Retinal pigment epithelial cell (primary cell): ENCODE measurements around the gene JKAMP.

Source experiments
- DNase-seq: peaks from one replicate; pipeline ENCODE4 v3.0.0-alpha.2; 2010; ENCODE audit warnings: low read depth
- H3K4me3 ChIP-seq: 2 replicates; pipeline ENCODE4 v1.5.1; 2011; ENCODE audit warnings: mild to moderate bottlenecking, low read length, control low read depth, moderate library complexity
- TF ChIP-seq, protein P1 (sequence below): conservative IDR thresholded peaks from 2 replicates; pipeline ENCODE4 v1.5.1; 2011; ENCODE audit warnings: low read depth, low read length, control low read depth, inconsistent platforms

Gene JKAMP

DNA sequence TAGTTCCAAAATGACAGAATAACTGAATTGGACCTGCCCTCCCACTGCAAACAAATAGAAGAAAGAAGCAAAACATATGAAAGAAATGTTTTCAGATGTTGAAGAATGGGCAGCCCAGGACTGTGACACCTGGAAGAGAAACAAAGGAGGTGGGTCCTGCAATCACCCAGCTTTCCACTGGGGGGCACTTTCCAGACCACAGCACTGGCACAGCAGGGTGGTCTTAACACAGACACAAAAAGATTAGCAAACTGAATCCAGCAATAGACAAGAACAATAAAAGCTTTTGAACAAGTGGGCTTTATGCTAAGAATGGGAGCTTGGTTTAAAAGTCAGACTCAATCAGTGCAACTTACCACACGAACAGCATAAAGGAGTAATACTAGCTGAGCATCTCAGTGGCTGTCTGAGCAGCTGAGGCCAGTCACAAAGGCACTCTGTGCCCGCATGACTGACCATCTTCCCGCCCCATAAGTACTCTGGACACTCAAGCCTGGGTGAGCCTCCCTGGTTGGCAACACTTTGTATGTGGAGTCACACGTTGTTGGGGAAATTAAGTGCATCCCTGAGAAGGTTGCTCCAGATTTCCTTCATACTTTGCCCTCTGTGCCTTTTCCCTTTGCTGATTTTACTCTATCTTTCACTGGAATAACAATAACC lies 27.7 kb downstream of the JKAMP start:
- TF ChIP-seq, protein P1, sequence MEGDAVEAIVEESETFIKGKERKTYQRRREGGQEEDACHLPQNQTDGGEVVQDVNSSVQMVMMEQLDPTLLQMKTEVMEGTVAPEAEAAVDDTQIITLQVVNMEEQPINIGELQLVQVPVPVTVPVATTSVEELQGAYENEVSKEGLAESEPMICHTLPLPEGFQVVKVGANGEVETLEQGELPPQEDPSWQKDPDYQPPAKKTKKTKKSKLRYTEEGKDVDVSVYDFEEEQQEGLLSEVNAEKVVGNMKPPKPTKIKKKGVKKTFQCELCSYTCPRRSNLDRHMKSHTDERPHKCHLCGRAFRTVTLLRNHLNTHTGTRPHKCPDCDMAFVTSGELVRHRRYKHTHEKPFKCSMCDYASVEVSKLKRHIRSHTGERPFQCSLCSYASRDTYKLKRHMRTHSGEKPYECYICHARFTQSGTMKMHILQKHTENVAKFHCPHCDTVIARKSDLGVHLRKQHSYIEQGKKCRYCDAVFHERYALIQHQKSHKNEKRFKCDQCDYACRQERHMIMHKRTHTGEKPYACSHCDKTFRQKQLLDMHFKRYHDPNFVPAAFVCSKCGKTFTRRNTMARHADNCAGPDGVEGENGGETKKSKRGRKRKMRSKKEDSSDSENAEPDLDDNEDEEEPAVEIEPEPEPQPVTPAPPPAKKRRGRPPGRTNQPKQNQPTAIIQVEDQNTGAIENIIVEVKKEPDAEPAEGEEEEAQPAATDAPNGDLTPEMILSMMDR, result peak; percentile 88
- H3K4me3 ChIP-seq, result no peak overlapping the region
- DNase-seq, result no peak

DNA sequence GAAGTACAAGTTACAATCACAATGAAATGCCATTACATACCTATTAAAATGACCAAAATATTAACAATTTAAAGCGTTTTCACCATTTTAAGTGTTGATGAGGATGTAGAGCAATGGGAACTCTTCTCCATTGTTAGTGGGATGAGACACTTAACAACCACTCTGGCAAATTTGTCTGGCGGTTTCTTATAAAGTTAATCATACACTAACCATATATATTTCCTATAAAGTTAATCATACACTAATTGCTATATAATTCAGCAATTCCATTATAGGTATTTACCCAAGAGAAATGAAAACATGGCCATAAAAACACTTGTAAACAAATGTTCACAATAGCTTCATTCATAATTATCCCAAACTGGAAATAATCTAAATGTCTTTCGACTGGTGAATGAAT lies 35.9 kb downstream of the JKAMP start:
- TF ChIP-seq, protein P1, result no peak
- no peak overlapping the region for H3K4me3 ChIP-seq
- DNase-seq, result no peak

DNA sequence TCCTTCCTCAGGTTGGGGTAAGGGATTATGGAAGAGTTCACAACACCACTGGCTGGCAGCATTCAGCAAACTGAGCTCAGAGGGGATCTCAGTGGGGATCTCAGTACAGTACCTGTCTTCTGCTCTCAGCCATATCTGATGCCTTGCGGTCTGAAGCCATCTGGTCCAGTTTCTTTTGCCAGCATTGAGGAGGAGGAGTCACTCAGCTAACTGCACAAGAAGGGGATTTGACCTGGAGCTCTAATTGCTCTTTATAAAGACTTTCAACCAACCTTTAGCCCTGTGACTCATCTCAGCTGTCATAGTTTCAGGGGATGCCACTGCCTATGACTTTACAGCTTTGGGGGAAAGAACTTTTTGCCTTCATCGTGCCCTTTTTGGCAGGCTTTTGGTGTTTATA lies 44.9 kb downstream of the JKAMP start:
- H3K4me3 ChIP-seq, result no peak overlapping the region
- TF ChIP-seq, protein P1, result no peak
- DNase-seq, result no peak

DNA sequence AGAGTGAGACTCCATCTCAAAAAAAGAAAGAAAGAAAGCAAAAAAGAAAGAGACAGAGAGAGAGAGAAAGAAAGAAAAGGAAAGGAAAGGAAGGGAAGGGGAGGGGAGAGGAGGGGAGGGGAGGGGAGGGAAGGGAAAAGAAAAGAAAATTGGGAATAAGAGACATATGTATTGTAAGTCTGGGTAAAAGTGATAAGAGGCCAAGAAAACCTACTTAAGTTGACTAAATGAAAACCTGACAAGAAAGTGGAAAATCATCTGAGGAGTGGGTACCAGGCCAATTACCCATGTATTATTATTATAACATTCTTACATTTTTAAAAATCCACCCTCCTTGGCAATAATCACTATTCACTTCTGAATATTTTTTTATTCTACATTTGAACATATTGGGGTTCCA lies 46.0 kb downstream of the JKAMP start:
- TF ChIP-seq, protein P1, result no peak
- H3K4me3 ChIP-seq, result no peak overlapping the region
- no peak for DNase-seq

DNA sequence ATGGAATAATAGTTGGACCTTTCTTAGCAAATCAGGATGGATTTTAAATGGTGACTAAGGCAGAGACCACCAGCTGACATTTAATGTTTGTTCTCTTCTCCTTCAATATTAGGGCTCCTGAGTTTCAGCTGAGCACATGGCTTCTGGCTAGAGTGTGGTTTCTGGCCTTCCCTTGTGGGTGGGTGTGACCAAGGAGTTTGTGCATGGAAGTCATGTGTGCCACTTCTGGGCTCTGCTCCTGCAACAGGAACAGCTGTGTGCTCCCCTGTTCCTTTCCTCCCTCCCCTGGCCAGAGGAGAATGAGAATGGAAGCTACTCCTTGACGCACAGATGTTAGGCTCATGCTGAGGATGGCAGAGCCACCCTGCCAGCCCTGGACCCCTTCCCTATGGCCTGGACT lies 48.1 kb downstream of the JKAMP start:
- no peak for DNase-seq
- H3K4me3 ChIP-seq, result no peak overlapping the region
- TF ChIP-seq, protein P1, result no peak

DNA sequence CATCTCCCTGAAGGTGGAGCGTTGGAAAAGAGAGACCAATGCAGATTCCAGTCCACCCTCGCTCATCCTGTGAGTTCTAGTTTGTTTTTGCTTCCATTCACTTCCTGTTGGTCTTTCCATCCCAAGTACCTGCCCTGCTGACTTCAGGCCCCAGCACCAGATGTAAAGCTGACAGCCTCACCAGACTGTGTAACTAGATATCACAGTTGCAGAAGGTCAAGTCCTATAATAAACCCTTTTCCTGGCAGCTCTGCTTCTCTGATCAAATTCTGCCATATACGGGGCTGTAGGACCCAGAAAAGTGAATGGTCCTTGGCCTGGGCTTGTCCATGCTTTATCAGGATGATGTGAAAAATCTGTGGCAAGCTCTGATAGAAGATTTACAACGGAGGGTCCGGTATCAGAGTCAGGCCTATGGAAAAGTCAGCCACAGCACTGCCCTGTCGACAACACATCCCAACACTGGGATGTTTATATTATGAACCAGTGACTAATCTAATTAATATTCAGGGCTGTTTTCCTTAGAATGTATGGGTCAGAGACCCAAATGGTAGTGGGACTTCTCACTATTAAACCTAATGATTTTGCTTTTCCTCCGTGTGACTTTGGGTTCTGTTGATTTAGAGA lies 50.2 kb downstream of the JKAMP start:
- TF ChIP-seq, protein P1, result no peak
- H3K4me3 ChIP-seq, result no peak overlapping the region
- DNase-seq, result no peak

DNA sequence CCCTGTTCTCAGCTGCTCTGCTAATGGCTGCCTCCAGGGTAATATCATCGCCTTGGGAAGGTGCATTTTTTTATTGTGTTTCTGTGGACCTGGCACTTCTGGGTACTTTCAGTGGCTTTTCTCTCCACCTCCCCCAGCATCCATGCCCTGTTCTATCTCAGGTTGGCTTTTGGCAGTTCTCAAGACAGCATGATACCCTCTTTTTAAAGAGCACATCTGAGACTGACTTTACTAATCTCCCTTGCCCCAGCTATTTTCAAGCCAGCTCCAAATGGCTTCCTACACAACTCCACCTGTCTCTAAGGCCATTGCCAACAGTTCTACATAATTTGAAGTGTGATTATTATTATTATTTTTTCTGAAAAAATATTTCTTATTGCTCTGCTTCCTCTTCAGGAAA lies 53.2 kb downstream of the JKAMP start:
- no peak overlapping the region for H3K4me3 ChIP-seq
- TF ChIP-seq, protein P1, result no peak
- DNase-seq, result no peak
